PFSK-1 (cell line): ENCODE results near the gene E2F3.

Experiments
- REST ChIP-seq, 2 experiments: IDR thresholded peaks; 2 replicates each; pipeline versions ENCODE4 v1.6.1 to v1.8.0; 2011 to 2012; ENCODE audit warnings: low read depth in 2 of 2, low read length in 2 of 2, control low read depth in 1 of 2, inconsistent platforms in 1 of 2, mild to moderate bottlenecking in 1 of 2, moderate library complexity in 1 of 2; ENCODE audit not compliant: insufficient read depth in 1 of 2
- SIN3A ChIP-seq: IDR thresholded peaks from 2 replicates; pipeline ENCODE4 v1.6.1; 2012; ENCODE audit warnings: mild to moderate bottlenecking, low read length, moderate library complexity, borderline replicate concordance; ENCODE audit not compliant: insufficient read depth

DNA sequence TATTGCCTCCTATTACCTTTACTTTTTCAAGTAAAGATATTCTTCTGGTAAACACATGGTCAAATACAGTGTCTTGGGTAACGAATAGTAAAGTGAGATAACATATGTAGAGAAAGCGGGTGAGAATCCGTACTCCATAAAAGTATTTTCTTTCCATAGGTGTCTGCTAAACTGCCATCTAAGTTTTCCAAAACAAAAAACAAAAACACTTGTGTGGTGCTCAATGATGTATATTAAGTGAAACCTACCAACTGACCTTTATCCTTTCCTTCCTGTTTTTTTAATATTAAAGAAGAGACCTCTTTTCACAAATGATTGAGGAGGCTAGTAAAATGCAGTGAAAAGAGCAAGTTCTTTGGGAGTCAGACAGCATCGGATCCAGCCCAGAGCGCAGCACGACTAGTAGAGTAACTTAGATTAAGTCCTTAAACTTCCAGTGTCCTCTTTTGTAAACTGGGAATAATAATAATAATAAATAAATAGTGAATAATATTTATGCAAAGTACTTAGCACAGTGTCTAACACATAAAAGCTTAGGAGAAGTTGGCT, 132.1 kb downstream of the E2F3 start:
- no peak for TF ChIP-seq SIN3A
- no peak for TF ChIP-seq REST (IDR thresholded peaks at IDR 0.05; ENCODE audit: insufficient read depth in 1 of 2, low read depth in 2 of 2, low read length in 2 of 2)
